SK-N-MC (cell line): ENCODE measurements around the gene SPPL2B.

ENCODE experiments used
- EZH2 ChIP-seq: fragments of 200-600 bp; sonication (generic); IDR thresholded peaks from one replicate; pipeline ENCODE4 v1.6.1; 2017; ENCODE audit warnings: antibody characterized with exemption
- FOXP2 ChIP-seq: optimal IDR thresholded peaks from 2 replicates; pipeline ENCODE3; 2011; ENCODE audit warnings: mild to moderate bottlenecking, moderate library complexity; ENCODE audit not compliant: insufficient read depth; ENCODE audit errors: extremely low read length, control extremely low read depth
- POLR2AphosphoS5 ChIP-seq: IDR thresholded peaks from 2 replicates; pipeline ENCODE4 v1.6.1; 2012; ENCODE audit warnings: mild to moderate bottlenecking, low read depth, low read length, borderline replicate concordance

DNA sequence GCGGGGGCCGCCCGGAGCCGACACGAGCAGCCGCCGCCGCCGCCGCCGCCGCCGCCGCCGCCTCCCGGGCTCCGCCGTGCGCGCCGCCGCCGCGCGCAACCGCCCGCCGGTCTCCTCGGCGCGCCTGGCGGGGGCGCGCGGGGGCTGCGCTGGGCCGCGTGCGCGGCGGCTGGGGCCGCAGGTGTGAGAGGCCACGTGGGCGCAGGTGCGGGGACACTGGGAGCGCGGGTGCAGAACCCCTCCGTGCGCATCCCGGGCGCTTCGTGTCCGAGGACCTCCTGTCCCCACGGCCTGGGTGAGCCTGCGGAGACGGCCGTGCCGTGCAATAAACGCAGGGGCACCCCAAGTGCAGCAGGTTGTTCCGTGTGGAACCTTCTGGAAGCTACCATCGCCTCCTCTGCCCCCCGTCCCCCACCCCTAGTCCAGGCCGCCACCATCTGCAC lies 20.3 kb upstream of the SPPL2B start, which contains the start of gene LINGO3:
- TF ChIP-seq POLR2AphosphoS5: no peak
- no peak for TF ChIP-seq EZH2
- TF ChIP-seq FOXP2: no peak
